ENCODE data around the gene DNAJB8.

GRCh38 chr3:128463354-128463753, 3.3 kb downstream of the DNAJB8 start:
- TF ChIP-seq POLR2A (IDR thresholded peaks at IDR 0.05) = no peak
- TF ChIP-seq, protein P1, sequence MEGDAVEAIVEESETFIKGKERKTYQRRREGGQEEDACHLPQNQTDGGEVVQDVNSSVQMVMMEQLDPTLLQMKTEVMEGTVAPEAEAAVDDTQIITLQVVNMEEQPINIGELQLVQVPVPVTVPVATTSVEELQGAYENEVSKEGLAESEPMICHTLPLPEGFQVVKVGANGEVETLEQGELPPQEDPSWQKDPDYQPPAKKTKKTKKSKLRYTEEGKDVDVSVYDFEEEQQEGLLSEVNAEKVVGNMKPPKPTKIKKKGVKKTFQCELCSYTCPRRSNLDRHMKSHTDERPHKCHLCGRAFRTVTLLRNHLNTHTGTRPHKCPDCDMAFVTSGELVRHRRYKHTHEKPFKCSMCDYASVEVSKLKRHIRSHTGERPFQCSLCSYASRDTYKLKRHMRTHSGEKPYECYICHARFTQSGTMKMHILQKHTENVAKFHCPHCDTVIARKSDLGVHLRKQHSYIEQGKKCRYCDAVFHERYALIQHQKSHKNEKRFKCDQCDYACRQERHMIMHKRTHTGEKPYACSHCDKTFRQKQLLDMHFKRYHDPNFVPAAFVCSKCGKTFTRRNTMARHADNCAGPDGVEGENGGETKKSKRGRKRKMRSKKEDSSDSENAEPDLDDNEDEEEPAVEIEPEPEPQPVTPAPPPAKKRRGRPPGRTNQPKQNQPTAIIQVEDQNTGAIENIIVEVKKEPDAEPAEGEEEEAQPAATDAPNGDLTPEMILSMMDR (IDR thresholded peaks at IDR 0.05) = no peak
